Stimulated activated naive CD8-positive, alpha-beta T cell treated with anti-CD3 and anti-CD28 coated beads, Interleukin-15, Interleukin-2, amounts not matched to agents 100 ng/mL and 50 ng/mL, for 24 hours (primary cell): Measurements from ENCODE around the gene DOCK2.

Experiments
- H3K27ac Mint-ChIP-seq: one replicate; pipeline ENCODE4 v1.8.0; 2021; ENCODE audit warnings: mild to moderate bottlenecking, mixed read lengths
- H3K27me3 Mint-ChIP-seq: one replicate; pipeline ENCODE4 v1.8.0; 2021; ENCODE audit warnings: mixed read lengths
- H3K36me3 Mint-ChIP-seq: one replicate; pipeline ENCODE4 v1.8.0; 2021; ENCODE audit warnings: low read depth, mixed read lengths
- H3K4me1 Mint-ChIP-seq: one replicate; pipeline ENCODE4 v1.8.0; 2021; ENCODE audit warnings: low read depth, mixed read lengths
- H3K4me3 Mint-ChIP-seq: one replicate; pipeline ENCODE4 v1.8.0; 2021; ENCODE audit warnings: mild to moderate bottlenecking, mixed read lengths
- H3K9me3 Mint-ChIP-seq: one replicate; pipeline ENCODE4 v1.8.0; 2021; ENCODE audit warnings: mixed read lengths

The DOCK2 gene

GRCh38 chr5:169694091-169694625 lies 57.1 kb downstream of the DOCK2 start:
- no peak overlapping the region for H3K27ac Mint-ChIP-seq
- no peaks in the 10 kb centered on the region for H3K4me1 Mint-ChIP-seq
- H3K9me3 Mint-ChIP-seq = no peaks in the 10 kb centered on the region
- no peak overlapping the region for H3K4me3 Mint-ChIP-seq
- H3K36me3 Mint-ChIP-seq = peaks cover 81% of the 10 kb centered on the region
- no peaks in the 10 kb centered on the region for H3K27me3 Mint-ChIP-seq

- Mint-ChIP-seq H3K27ac (no peak overlapping the region), H3K9me3 (no peaks in the 10 kb centered on the region), H3K4me3 (no peak overlapping the region), H3K4me1 (no peaks in the 10 kb centered on the region), H3K36me3 (peaks cover 81% of the 10 kb centered on the region), H3K27me3 (no peaks in the 10 kb centered on the region)
Measured at GRCh38 chr5:169695025-169695625, 58.0 kb downstream of the DOCK2 start.

- Mint-ChIP-seq H3K36me3 (peaks cover 76% of the 10 kb centered on the region), H3K27me3 (no peaks in the 10 kb centered on the region), H3K4me3 (no peak overlapping the region), H3K27ac (no peak overlapping the region), H3K9me3 (no peaks in the 10 kb centered on the region), H3K4me1 (no peaks in the 10 kb centered on the region)
Measured at GRCh38 chr5:169695919-169696490, 58.9 kb downstream of the DOCK2 start.

DNA sequence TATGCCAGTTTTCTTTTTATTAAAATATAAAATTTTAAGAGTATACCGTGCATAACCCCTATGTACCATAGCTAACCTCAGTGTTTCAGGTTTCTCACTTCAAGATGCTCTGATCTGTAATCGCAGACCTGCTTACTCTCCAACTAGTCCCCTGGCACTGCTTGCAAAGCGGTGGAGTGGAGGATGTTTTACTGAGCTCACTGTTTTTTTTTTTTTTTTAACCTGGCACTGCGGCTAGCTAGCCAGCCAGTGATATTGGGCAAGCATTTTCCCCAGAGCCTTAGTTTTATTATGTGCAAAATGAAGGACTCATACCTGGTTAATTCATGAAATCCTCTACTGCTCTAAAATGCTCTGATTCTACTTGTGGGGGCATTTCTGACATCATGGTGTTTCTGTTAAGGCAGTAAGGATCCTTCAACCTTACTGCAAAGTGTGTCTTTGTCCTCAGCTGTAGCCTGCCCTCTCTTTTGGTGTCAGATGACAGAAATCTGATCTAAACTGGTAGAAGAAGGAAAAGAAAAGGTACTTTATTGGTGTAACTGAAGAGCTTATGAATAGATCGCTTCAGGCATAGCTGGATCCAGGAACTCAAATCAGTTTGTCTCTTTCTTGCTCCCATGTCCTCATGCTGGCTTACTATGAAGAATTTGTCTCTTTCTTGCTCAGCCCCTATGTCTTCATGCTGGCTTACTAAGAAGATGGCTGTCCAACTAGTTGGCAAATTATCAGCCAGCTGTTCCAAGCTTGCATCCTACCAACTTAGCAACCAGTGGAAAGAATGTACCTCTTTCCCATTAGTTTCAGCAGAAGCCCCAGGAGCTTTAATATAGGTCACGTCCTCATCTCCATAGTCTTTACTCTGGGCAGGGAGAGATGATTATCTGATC lies 59.8 kb downstream of the DOCK2 start:
- Mint-ChIP-seq H3K36me3 (peaks cover 81% of the 10 kb centered on the region), H3K27ac (no peak overlapping the region), H3K4me1 (no peaks in the 10 kb centered on the region), H3K9me3 (no peaks in the 10 kb centered on the region), H3K27me3 (no peaks in the 10 kb centered on the region), H3K4me3 (no peak overlapping the region)

DNA sequence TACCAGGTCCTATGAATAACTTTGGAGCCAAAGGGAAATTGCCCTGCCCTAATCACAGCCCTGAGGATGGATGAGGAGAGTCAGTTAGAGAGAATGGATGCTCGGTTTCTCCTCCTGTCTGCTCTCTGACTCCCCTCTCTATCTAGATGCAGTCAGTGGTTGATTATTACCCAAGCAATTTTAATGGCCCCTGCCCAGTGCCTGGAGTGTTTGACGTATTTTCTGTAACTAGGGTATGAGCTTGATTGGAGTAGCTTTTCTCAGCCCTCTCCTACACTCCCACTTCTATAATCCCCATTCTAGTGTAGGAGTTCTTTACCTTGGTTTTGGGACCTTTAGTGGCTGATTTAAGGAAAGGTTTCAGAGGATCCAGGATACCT lies 60.4 kb downstream of the DOCK2 start:
- Mint-ChIP-seq H3K36me3 (peaks cover 85% of the 10 kb centered on the region), H3K4me3 (no peak overlapping the region), H3K4me1 (no peaks in the 10 kb centered on the region), H3K9me3 (no peaks in the 10 kb centered on the region), H3K27ac (no peak overlapping the region), H3K27me3 (no peaks in the 10 kb centered on the region)

- Mint-ChIP-seq H3K4me1 (peaks cover 3% of the 10 kb centered on the region), H3K36me3 (peaks cover 85% of the 10 kb centered on the region), H3K27me3 (no peaks in the 10 kb centered on the region), H3K4me3 (no peak overlapping the region), H3K27ac (no peak overlapping the region), H3K9me3 (no peaks in the 10 kb centered on the region)
Measured at GRCh38 chr5:169697976-169698375, 60.9 kb downstream of the DOCK2 start.

GRCh38 chr5:169700611-169701010 lies 63.5 kb downstream of the DOCK2 start:
- Mint-ChIP-seq H3K9me3 (no peaks in the 10 kb centered on the region), H3K4me3 (no peak overlapping the region), H3K36me3 (peaks cover 82% of the 10 kb centered on the region), H3K27ac (no peak overlapping the region), H3K4me1 (peaks cover 14% of the 10 kb centered on the region), H3K27me3 (no peaks in the 10 kb centered on the region)

DNA sequence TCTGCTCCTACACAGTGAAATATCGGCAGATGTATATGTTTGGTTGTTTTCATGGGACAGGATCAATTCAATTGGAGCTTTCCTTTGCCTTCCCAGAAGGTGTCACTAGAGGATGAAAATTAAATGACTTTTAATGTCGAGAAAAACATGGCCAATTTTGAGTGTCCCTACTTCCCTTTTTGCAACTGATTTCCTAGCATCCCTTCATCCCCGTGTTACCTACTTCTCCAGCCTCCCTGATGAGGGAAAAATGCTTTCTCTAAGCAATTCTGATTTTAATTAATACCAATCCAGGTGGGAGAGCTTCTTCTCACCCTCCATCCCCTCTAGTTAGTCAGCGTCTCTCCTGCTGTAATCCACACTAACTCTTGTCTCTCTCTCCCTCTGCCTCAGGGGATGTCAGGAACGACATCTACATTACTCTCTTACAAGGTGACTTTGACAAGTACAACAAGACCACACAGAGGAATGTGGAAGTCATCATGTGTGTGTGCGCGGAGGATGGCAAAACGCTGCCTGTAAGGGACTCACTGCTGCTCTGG lies 64.9 kb downstream of the DOCK2 start:
- no peaks in the 10 kb centered on the region for H3K27me3 Mint-ChIP-seq
- H3K27ac Mint-ChIP-seq = peak overlapping the region; percentile 76
- peaks cover 24% of the 10 kb centered on the region for H3K4me1 Mint-ChIP-seq
- H3K36me3 Mint-ChIP-seq = peaks cover 76% of the 10 kb centered on the region
- H3K4me3 Mint-ChIP-seq = no peak overlapping the region
- no peaks in the 10 kb centered on the region for H3K9me3 Mint-ChIP-seq

DNA sequence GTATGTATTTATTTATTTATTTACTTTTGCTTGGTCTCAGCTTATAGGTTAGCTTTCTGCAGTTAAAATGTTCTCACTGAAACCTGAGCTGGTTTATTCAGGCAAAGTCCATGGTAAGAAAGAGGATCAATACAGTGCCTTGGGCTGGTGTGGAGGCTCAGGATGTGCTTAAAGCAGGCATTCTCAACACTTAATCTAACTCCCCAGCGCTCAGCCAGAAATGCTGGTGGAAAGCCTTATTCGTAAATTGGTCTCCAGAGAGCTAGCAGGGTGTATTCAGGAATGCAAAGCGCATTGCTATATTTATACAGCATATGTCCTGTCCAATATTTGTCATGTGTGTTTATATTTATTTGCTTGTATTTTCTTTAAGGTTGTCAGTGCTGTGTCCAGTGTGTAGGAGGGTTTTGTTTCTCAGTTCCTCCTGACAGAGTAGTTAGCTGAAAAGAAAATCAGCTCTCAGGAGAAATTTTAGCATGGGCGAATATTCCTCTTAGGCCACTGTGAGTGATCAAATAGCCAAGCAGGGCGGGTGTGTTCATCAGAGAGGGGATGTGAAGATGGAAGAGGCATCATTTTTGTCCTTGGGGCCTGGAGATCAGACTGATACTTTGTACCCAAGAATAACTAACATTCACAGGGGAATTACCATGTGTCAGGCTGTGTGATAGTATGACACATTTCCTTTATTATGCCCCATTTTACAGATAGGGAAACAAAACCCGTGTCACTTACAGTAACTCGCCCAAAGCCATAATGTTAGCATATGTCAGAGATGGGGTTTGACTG lies 65.8 kb downstream of the DOCK2 start:
- H3K27ac Mint-ChIP-seq = peak overlapping the region; percentile 67
- no peaks in the 10 kb centered on the region for H3K27me3 Mint-ChIP-seq
- H3K4me1 Mint-ChIP-seq = peaks cover 27% of the 10 kb centered on the region
- H3K4me3 Mint-ChIP-seq = no peak overlapping the region
- no peaks in the 10 kb centered on the region for H3K9me3 Mint-ChIP-seq
- peaks cover 77% of the 10 kb centered on the region for H3K36me3 Mint-ChIP-seq

DNA sequence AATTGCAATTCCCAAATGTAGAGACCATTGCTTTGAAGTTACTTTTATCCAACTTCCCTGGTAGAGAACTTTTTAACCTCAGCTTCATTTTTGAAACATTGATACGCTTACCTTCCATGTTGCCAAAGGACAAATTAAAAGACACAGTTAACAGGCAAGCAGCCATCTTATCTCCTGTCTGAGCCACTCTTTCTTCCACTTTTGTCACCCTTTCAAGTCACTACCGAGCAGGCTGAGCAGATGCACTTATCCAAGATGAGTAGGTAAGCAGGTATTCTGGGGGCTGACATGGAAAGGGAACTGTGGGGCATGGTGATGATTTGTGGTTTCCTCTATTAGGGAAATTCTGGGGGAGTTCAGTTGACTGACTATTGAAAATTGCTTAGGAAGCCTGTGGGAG lies 66.7 kb downstream of the DOCK2 start:
- H3K9me3 Mint-ChIP-seq = no peaks in the 10 kb centered on the region
- no peak overlapping the region for H3K4me3 Mint-ChIP-seq
- H3K27ac Mint-ChIP-seq = peak overlapping the region; percentile 67
- H3K4me1 Mint-ChIP-seq = peaks cover 27% of the 10 kb centered on the region
- H3K27me3 Mint-ChIP-seq = no peaks in the 10 kb centered on the region
- peaks cover 78% of the 10 kb centered on the region for H3K36me3 Mint-ChIP-seq

- H3K27ac Mint-ChIP-seq = peak overlapping the region; percentile 8
- H3K4me1 Mint-ChIP-seq = peaks cover 27% of the 10 kb centered on the region
- no peaks in the 10 kb centered on the region for H3K9me3 Mint-ChIP-seq
- no peak overlapping the region for H3K4me3 Mint-ChIP-seq
- H3K27me3 Mint-ChIP-seq = no peaks in the 10 kb centered on the region
- H3K36me3 Mint-ChIP-seq = peaks cover 77% of the 10 kb centered on the region
Measured at GRCh38 chr5:169705322-169705721, 68.2 kb downstream of the DOCK2 start.

- Mint-ChIP-seq H3K9me3 (no peaks in the 10 kb centered on the region), H3K27me3 (no peaks in the 10 kb centered on the region), H3K36me3 (peaks cover 79% of the 10 kb centered on the region), H3K27ac (peak overlapping the region; percentile 83), H3K4me1 (peaks cover 27% of the 10 kb centered on the region), H3K4me3 (no peak overlapping the region)
Measured at GRCh38 chr5:169706071-169706470, 69.0 kb downstream of the DOCK2 start.

DNA sequence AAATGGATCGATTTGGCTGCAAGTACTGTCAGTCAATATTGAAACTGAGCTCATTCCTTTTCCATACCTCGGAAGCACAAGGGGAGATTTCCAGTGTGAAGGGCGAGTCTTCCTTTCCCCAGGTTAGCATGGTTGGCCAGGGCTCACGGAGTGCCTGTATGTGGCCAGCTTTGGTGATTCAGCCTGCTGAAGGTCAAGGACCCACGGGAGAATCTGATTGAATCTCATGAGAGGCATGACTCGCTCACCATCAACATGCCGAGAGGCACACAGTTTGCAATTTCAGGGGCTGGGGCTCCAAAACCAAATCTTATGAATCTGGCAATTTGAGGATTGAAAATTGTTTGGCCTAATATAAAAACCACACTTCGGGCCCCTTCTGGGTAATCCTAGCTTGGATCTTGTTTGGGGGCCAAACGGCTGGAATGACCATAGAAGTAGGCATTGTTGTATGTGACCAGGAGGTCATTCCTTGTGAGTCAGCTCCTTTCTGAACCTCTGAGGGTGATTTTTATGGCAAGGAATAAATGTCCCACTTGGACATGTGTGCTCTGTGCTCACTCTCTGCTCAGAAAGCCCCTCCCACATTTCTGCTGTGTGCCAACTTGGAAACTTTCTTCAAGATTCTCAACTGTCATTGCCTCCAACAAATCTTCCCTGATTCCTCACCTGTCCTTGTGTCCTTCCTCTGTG lies 69.8 kb downstream of the DOCK2 start:
- H3K4me3 Mint-ChIP-seq = no peak overlapping the region
- peak overlapping the region; percentile 83 for H3K27ac Mint-ChIP-seq
- peaks cover 27% of the 10 kb centered on the region for H3K4me1 Mint-ChIP-seq
- peaks cover 76% of the 10 kb centered on the region for H3K36me3 Mint-ChIP-seq
- no peaks in the 10 kb centered on the region for H3K9me3 Mint-ChIP-seq
- no peaks in the 10 kb centered on the region for H3K27me3 Mint-ChIP-seq

- H3K27me3 Mint-ChIP-seq = no peaks in the 10 kb centered on the region
- H3K27ac Mint-ChIP-seq = no peak overlapping the region
- no peak overlapping the region for H3K4me3 Mint-ChIP-seq
- H3K9me3 Mint-ChIP-seq = no peaks in the 10 kb centered on the region
- H3K36me3 Mint-ChIP-seq = peaks cover 76% of the 10 kb centered on the region
- H3K4me1 Mint-ChIP-seq = peaks cover 27% of the 10 kb centered on the region
Measured at GRCh38 chr5:169707686-169708085, 70.6 kb downstream of the DOCK2 start.
